Measurements from ENCODE around the gene SBF2.

DNA sequence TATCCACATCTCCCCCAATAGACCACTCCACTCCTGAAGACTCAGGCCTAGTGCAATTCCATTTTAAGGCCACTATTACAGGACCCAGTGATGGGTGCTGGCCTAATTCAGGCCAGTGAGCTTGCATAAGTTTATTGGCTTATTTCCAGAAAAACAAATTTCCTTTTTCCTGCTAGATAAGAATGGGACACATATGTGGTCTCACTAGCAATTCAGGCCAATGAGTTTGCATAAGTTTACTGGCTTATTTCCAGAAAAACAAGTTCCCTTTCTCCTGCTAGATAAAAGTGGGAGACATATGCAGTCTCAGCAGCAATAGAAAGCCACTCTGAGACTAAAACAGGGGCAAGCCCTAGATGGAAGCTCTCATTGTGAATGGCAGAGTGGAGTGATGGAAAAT lies 33.2 kb upstream of the SBF2 start:
- TF ChIP-seq, protein P1, sequence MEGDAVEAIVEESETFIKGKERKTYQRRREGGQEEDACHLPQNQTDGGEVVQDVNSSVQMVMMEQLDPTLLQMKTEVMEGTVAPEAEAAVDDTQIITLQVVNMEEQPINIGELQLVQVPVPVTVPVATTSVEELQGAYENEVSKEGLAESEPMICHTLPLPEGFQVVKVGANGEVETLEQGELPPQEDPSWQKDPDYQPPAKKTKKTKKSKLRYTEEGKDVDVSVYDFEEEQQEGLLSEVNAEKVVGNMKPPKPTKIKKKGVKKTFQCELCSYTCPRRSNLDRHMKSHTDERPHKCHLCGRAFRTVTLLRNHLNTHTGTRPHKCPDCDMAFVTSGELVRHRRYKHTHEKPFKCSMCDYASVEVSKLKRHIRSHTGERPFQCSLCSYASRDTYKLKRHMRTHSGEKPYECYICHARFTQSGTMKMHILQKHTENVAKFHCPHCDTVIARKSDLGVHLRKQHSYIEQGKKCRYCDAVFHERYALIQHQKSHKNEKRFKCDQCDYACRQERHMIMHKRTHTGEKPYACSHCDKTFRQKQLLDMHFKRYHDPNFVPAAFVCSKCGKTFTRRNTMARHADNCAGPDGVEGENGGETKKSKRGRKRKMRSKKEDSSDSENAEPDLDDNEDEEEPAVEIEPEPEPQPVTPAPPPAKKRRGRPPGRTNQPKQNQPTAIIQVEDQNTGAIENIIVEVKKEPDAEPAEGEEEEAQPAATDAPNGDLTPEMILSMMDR (IDR thresholded peaks at IDR 0.05) = no peak
- no peak for TF ChIP-seq POLR2A (IDR thresholded peaks at IDR 0.05)
